ENCODE results near the gene ZNF506. TPM values are rescaled to one million over a fixed set of nuclear protein-coding genes. Genes with fewer than 3 reads are reported as not detected.

The ZNF506 gene
- 0.06 to 0.36 TPM (median 0.08 TPM) in 4 of 5 replicates, not detected in the other for total RNA-seq (2022; extraction: Qiagen RNA extraction; ENCODE audit: low read depth)

GRCh38 chr19:19821366-19821951 is at the start of gene ZNF506:
TSS of gene ZNF506 (minus strand) at chr19:19821750. CDS start at chr19:19821603, 147 bp downstream.

GRCh38 chr19:19865750-19866610 is 44.4 kb upstream of the ZNF506 start, which contains the start of gene ZNF253:
TSS of gene ZNF253 (plus strand) at chr19:19865882. CDS start at chr19:19865997, 115 bp downstream.

Other genes with a start within 250 kb of the ZNF506 start
- 1.3 to 1.6 TPM (median 1.4 TPM) in 5 replicates for gene PBX4, start 203.1 kb downstream of the ZNF506 start, total RNA-seq (2022; extraction: Qiagen RNA extraction; ENCODE audit: low read depth)
- gene LPAR2, start 193.5 kb downstream of the ZNF506 start, total RNA-seq (2022; extraction: Qiagen RNA extraction; ENCODE audit: low read depth): 3.3 to 4.1 TPM (median 4.0 TPM) in 5 replicates
- gene GMIP, start 178.1 kb downstream of the ZNF506 start, total RNA-seq (2022; extraction: Qiagen RNA extraction; ENCODE audit: low read depth): 4.1 to 6.7 TPM (median 5.2 TPM) in 5 replicates
- gene ATP13A1, start 158.1 kb downstream of the ZNF506 start, total RNA-seq (2022; extraction: Qiagen RNA extraction; ENCODE audit: low read depth): 22.5 to 35.4 TPM (median 33.4 TPM) in 5 replicates
- gene ZNF101, start 152.9 kb downstream of the ZNF506 start, total RNA-seq (2022; extraction: Qiagen RNA extraction; ENCODE audit: low read depth): 4.3 to 6.9 TPM (median 4.5 TPM) in 5 replicates
- 1.8 to 2.4 TPM (median 1.9 TPM) in 5 replicates for gene ZNF14, start 88.6 kb downstream of the ZNF506 start, total RNA-seq (2022; extraction: Qiagen RNA extraction; ENCODE audit: low read depth)
- gene ZNF253, start 44.1 kb upstream of the ZNF506 start, total RNA-seq (2022; extraction: Qiagen RNA extraction; ENCODE audit: low read depth): not detected in 5 replicates
- gene ZNF93, start 79.2 kb upstream of the ZNF506 start, total RNA-seq (2022; extraction: Qiagen RNA extraction; ENCODE audit: low read depth): not detected in 5 replicates
- not detected in 5 replicates for gene ZNF682, start 217.8 kb upstream of the ZNF506 start, total RNA-seq (2022; extraction: Qiagen RNA extraction; ENCODE audit: low read depth)

Data from A549 treated with CpdA at 1 μM for 4 hours (cell line).